NCI-H2107 (cell line): ENCODE measurements around the gene DNAAF8.

Source experiments
- DNase-seq: peaks from one replicate; lab custom pipeline; 2025; lab: John Stamatoyannopoulos, UW

The DNAAF8 gene

DNA sequence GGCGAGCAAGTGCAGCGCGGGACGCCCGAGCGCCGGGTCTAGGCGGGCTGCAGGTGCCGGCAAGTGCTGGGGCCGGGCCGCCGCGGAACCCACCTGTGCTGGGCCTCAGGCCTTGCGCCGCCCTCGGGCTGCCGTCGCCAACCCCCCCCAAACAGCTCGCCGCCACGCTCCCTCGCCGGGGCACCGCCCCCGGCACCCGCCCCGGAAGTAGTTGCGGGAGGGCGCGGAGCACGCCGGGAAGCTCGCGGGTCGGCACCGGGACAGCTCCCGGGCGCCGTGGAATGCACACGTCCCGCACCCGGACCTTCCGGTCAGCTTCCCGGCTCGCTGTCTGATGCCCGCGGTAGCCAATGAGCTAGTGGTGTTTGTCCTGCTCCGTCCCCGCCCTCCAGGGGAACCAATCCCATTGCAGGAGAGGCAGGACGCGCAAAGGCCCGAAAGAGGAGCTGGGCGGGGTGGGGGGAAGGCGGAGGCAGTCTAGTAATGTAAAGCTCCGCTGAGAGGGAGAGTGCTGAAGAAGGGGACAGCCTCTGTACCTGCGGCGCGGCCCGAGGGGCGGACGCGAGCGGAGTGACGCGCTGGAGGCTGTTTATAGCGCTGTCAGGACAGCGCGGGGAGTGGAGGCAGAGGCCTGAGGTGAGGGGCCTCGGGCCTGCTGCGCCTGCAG lies at the start of gene DNAAF8, which contains the start of gene ANKS3:
Gene DNAAF8 (plus strand): TSS at position 475 of the 667 bp plus-strand sequence. CDS start 1,978 bp downstream, outside the sequence.
Gene ANKS3 (minus strand): TSS at position 209 of the 667 bp plus-strand sequence. CDS start 4,122 bp downstream, outside the sequence.
- peak; percentile 87 for DNase-seq

DNA sequence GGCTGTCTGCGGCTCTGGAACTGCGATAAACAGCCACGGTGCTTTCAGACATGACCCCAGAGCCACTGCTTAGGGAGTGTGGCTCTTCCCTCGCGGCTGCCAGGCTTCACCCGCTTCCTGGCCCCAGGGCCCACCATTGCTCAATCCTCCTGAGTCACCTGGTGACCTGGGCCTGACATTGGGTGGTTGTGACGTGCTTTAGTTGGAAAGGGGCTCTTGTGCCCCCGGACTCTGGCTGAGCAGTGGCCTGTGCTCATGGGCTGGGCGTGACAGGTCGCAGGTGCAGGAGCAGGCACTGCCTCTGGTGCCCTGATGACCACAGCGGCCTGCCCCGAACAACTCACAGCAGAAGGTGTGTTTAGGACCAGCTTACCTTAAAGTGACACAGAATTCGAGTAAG lies 49.6 kb upstream of the DNAAF8 start:
- DNase-seq: no peak

DNA sequence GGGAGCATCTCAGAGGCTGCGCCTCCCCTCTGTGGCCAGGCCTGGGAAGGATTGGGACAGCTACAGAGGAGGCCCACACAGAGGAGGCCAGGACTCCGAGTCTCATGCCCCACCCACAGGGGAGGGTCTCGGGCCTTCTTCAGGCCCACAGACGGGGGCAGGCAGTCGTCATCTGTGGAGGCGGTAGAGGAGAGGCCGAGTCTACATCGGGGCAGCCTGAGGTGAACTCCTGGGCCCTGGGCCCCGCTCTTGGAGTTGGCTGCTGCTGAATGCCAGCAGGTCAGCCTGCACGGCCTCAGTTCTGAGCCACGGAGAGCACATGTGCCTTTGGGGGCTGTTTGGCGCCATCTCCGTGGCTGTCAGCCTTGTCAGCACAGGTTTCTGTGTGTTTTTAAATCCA lies 49.0 kb upstream of the DNAAF8 start:
- DNase-seq: no peak

DNA sequence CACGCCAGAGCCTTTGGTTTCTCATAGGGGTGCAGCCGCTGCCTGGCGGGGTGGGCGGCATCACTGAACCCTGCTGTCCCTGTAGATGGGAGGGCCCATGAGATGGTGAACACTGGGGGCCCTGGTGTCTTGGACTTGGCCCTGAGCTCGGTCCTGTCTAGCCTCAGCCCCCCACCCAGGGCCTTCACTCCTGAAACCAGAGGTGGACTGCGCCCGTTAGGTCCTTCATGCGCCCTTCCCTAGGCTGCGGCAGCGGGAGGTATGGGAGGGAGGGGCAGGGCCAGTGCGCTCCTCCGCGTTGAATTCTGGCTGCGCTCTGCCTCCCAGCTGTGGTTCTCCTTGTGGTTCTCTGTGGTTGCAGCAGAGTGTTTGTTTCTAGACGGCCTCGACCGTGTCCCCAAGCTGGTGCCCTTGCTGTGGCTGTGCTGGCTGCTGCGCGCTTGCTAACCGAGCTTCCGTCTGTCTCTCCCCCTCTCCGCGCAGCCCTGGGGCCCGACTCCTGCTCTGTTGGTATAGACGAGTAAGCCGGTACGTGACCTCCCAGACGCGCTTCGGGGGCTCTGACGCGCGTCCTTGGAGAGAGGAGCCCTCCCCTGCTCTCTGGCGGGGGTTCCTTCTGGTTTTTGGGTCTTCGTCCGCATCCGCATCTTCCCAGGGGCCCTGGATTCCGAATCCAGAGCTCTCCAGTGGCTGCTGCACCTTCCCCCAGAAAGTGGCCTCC lies 48.4 kb upstream of the DNAAF8 start:
- no peak for DNase-seq

DNA sequence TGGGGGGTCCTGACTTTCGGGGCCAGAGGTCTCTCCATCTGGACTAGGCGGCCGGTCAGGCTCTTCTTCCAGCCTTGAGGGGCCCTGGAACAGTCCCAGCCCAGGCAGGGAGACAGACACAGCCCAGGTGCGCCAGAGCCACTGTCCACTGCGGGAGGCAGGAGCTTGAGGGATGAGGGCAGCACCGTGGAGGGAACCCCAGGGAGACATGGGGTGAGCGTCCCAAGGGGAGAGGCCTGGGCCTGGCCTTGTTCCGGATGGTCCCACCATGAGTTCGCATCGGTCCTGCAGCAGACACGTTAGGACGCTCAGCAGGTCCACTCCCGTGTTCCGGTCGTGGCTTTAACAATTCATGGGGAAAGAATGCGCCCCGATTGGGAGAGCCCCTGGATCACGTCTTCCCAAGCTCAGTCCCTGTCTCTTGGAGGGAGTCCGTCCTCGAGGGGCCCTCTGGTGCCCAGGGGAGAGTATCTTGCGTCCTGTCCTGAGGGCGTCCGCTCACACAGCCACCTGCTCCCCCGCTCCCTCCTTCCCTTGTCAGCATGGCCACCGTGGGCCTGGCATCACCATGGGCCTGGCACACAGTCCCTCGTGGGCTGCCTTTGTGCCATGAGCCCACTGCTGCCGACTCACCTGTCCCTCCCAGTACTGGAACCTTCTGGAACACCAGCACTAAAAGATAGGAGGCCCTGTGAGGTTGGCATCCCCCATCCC lies 47.7 kb upstream of the DNAAF8 start:
- no peak for DNase-seq

DNA sequence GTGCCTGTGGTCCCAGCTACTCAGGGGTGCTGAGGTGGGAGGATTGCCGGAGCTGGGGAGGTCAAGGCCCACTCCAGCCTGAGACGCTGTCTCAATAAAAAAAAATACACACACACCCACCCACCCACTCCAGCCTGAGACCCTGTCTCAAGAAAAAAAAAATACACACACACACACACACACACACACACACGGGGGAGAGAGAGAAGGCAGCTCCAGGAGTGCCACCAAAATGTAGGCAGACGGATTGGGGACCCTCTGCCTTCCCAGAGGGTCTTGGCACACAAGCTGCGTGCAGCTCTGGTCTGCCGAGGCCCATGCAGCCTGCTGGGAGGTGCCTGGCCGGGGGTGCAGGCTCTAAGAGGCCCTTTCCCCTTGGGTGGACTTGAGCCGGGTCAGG lies 46.9 kb upstream of the DNAAF8 start:
- no peak for DNase-seq

DNA sequence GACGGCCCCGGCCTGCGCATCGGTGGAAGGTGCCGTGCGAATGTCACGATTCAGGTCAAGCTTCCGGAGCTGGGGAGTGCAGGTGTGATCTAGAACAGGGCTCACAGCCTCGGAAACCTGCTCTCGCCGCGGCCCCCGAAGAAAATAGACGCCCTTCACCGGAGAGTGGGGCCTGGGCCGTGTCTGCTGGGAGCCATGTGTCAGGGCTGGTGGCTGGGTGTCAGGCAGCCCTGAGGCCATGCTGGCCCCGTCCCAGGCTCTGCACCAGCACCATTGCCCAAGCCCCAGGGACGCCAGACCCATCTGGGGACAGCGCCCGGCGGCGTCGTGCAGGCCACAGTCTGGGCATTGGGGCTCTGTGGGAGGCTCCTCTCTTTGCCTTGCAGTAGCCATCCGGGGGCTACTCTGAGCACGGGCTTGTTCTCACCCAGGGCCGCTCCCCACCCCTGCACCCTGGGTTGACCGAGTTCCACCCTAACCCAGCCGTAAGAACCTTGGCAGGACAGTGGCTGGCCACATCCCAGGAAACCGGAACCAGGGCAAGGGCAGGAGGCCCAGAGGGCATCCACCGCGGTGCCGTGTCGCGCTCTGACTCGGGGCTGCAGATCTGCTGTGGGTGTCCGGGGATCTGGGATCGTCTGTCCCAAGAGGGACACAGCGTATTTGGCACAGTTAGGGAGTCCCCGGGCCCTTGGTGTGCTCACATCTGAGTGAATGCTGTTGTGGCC lies 46.2 kb upstream of the DNAAF8 start:
- DNase-seq: no peak

DNA sequence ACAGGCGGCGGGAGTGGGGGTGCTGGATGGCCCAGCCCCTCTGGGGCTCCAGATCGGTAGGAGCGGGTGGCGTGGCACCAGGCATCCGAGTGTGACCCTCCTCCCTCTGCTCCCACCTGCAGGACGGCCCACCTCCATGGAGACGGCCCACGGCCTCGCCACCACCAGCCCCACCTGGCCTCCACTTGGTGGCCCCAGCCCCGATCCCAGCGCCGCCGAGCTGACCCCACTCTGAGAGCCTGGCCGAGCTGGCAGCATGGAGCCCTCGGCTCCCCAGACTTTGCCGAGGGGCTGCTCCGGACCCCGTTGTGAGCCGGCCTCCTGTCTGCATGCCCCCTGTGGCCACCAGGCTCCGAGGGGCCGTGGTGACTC lies 45.7 kb upstream of the DNAAF8 start:
- no peak for DNase-seq

DNA sequence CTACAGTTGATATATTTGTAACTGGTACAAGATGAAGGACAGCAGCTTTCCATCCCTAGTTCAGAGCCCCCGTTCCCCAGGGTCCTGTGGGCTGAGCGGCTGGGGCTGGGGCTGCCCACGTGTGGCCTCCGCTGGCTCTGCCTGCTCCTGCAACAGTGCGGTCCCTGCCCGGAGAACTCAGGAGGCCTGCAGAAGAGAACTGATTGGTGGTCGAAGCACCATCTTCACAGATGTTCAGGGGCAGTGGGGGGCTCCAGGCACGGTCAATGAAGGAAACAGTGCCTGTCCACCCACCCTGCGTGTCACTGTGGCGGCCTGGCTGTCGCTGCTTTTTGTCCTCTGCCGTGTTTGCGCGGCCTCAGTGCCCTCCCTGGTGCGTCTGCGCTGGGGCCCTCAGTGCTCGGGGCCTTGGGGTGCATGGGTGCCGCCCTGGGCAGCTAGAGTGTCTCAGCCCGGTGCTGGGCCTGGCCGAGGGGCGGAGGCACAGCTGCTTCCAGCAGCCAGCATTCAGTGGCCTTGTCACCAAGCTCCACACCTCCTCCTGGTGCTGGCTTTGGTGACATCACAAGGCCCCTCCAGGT lies 45.2 kb upstream of the DNAAF8 start:
- no peak for DNase-seq

DNA sequence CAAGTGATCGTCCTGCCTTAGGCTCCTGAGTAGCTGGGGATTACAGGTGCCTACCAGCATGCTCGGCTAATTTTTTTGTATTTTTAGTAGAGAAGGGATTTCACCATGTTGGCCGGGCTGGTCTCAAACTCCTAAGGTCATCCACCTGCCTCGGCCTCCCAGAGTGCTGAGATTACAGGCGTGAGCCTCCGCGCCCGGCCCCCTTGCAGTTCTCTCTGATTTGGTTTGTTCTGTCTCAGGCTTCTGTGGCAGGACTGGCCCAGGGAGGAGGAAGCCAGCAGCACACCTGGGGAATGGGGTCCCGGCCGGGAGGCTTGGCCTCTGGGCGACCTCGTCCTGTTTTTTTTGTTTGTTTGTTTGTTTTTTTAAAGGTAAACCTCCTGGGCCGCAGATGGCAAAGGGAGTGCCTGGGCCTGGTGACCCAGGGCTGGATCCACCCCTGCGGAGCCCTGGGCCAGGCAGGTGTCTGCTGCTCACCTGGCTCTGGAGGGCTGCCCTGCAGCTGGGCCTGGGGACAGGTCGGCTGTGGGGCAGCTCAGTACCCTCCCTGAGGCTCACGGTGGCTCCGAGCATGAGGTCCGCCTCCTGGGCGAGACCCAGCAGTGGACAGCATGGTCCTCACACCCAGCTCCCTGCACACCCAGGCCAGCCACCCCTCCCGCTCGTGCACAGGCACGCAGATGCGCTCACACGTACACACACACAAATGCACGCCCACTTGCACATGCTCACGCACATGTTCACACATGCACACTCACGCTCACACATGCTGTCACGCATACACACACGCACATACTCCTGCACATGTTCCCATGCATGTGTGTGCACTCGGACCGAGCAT lies 44.3 kb upstream of the DNAAF8 start:
- DNase-seq: no peak

DNA sequence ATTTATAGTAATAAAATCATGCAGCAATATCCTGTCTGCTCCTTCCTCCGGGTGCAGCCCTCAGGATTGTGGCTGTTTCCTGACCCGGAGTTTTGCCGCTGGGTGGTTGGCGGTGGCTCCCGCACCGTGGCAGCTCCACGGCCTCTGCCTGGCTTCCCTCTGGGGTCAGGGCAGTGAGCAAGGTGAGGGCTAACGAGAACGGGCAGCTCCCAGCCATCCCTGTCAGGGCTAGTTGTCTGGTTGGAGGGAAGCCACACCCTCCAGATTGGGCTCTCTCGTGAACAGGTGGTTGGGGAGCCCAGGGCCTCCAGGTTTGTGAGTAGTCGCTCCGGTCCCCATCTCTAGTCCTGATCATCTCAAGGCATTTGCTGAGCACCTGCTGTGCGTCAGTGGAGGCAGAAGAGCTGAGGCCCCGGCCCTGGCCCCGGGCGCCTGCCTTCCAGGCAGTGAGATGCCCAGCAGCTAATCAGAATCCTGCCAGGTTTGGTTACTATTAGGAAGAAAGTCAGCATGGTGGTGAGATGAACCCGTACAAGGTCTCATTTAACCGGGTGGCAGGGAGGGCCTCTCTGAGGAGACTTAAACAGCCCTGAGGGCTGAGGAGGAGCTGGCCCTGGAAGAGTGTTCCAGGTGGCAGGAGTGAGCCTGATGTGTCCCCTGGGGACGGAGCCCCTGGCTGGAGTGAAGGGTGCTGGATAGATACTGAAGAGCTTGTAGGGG lies 43.2 kb upstream of the DNAAF8 start:
- no peak for DNase-seq

DNA sequence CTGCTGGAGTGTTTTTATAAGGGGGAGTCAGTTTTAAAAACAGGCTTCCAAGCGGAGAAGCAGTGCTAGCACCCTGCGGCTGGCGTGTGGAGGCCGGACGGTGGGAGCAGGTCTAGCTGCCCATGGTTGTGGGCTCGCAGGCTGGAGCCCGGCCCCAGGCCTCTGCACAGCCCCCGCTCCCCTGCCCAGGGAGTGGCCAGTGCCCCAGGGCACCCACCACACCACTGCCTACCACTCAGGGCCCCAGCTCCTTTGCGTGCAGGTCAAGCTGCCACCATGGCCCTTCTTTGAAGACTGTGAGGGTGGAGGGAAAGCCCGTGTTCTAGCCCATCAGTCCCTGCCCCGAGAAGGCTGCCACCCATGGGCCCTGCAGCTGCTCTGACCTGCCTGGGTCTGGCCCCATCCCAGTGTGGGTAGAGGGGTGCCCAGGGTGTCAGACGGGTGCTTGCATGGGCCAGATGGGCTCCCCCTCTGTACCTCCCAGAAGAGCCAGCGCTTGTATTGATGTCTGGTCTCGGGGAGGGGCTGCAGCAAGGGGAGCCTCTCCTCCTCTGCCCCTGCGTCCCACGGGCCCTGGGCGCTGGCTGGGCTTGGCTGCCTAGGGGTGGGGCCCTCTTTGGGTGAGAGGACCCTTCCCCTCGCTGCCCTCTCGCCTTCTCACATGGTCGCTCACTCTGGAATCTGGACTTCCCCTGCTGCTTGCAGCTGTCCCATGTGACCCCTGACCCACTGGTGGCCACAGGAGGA lies 42.5 kb upstream of the DNAAF8 start:
- no peak for DNase-seq

DNA sequence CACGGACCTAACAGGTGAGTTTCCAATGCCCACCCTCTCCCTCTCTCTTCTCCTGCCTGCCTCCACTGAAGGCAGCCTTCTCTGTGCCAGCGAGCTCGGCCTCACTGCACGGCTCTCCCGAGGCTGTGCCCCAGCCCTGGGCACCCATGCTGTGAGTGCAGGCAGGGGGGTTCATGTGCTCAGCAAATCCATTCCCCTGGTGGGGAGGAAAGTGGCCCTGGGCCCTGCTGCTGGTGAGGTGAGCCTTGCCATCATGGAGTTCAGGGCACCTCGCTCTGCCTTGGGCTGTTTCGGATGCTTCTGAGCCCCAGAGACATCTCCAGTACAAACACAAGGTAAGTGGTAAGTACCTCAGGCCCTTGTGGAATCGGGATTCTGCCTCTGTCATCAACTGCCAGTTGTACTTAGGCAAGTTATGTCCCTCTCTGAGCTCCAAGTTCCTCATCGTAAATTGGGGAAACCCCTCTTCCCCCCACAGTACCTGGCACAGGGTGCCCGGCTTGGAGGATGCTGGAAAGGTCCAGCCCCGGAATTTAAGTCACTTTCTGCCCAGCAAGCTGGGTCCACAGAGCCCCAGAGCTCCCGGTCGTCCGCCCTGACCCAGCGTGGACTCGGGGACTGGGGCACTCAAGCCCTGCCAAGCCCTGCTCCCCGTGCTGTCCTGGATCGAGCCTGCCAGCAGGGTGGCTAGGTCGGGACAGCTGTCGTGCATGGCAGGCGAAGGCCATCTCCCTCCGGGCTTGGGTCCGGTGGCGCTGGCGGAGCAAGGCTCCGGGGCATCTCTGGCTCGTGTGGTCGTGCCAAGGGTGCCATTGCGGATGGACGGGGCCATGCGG lies 41.7 kb upstream of the DNAAF8 start:
- no peak for DNase-seq

DNA sequence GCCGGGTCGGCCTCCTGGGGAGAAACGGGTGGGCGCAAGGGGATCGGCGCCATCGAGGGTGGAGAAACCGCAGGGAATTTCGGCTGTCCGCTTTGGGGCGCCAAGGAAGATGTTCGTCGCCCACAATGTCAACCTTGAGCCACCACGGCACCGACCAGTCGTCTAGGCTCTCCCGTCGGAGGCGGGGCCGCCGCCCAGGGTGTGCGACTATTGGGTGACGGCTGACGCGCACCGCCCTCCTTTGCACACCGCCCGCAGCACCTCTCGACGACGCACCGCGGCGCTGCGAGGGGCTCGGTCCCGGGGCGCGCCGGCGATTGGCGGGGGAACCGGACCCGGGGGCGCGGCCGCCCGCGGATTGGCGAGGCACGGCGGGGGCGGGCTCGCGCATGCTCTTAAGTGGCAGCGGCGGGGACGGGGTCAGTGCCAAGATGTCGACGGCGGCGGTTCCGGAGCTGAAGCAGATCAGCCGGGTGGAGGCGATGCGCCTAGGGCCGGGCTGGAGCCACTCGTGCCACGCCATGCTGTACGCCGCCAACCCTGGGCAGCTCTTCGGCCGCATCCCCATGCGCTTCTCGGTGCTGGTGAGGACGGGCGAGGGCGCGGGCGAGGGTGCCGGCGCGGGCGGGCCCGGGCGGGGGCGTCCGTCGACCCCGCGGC lies 40.9 kb upstream of the DNAAF8 start, which contains the start of gene NUDT16L1:
Gene NUDT16L1 (plus strand): TSS at position 267 of the 660 bp plus-strand sequence. CDS start 165 bp downstream, at position 432.
- DNase-seq: peak; percentile 86

DNA sequence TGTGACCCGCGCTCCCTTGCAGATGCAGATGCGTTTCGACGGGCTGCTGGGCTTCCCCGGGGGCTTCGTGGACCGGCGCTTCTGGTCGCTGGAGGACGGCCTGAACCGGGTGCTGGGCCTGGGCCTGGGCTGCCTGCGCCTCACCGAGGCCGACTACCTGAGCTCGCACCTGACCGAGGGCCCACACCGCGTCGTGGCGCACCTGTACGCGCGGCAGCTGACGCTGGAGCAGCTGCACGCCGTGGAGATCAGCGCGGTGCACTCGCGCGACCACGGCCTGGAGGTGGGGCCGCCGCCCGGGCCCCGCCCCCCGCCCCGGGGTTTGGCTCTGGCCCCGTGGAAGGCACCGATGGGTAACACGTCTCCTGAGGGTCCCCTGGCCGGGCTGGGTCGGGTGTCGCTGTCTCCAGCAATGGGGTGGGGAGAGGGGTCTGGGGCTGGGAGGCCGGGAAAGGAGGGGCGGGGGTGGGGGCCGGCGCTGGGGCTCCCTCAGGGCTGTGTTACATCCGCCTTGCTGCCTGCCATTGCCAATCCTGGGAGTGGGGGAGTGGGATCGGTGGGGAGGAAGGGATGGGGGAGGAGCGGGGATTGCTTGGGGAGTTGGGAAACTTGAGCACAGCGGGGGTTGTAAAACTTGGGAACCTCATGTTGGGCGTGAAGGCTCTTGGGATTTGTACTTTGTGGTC lies 40.2 kb upstream of the DNAAF8 start:
- DNase-seq: no peak

DNA sequence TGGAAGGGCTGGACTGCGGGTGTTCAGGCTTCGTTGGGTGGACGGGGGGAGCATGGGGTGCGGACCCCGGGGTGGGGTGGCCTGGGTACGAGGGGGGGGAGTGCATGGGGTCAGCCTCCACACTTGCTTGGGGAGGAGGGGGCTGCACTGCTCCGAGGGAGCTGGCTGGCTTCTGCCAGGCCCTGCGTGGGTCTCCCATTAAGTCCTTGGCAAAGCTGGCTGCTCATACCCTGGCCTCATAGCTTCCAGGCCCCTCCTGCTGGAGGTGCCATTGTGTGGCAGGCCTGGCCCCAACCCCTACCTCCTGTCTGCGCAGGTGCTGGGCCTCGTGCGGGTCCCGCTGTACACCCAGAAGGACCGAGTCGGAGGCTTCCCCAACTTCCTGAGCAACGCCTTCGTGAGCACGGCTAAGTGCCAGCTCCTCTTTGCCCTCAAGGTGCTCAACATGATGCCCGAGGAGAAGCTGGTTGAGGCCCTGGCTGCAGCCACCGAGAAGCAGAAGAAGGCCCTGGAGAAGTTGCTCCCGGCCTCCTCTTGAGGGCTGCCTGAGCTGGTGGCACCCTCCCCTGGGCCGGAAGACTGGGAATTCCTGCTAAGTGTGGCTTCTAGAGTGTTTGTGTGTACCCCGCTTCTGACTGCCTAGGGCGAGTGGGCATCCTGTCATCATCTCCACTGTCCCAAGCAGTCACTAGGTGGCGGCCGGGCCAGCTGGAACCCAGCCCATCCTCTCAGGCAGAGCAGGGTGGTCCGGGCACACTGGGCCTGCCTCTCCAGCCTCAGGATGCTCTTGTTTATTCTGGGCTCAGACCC lies 39.5 kb upstream of the DNAAF8 start:
- no peak for DNase-seq
